GM19328 (cell line): ENCODE data around the gene EGFR.

Experiments
- ATAC-seq: cut with Tn5 transposase; IDR thresholded peaks from one replicate; pipeline ENCODE4 v1.9.1; 2021; ENCODE audit warnings: mild to moderate bottlenecking, moderate library complexity; ENCODE audit not compliant: unreplicated experiment

EGFR gene

GRCh38 chr7:55142919-55143600 lies 124.2 kb downstream of the EGFR start:
- no peak for ATAC-seq

GRCh38 chr7:55144333-55145317 lies 125.8 kb downstream of the EGFR start:
- ATAC-seq = no peak

- no peak for ATAC-seq
Measured at GRCh38 chr7:55145606-55146005, 126.8 kb downstream of the EGFR start.

- ATAC-seq = no peak
Measured at GRCh38 chr7:55147101-55147500, 128.3 kb downstream of the EGFR start.

GRCh38 chr7:55147736-55148135 lies 128.9 kb downstream of the EGFR start:
- ATAC-seq = no peak

GRCh38 chr7:55148571-55148970 lies 129.8 kb downstream of the EGFR start:
- no peak for ATAC-seq

- no peak for ATAC-seq
Measured at GRCh38 chr7:55149001-55149400, 130.2 kb downstream of the EGFR start.

GRCh38 chr7:55150166-55150565 lies 131.3 kb downstream of the EGFR start:
- ATAC-seq = no peak

GRCh38 chr7:55150709-55151451 lies 132.1 kb downstream of the EGFR start:
- no peak for ATAC-seq

- no peak for ATAC-seq
Measured at GRCh38 chr7:55152516-55152915, 133.7 kb downstream of the EGFR start.

GRCh38 chr7:55154096-55154495 lies 135.3 kb downstream of the EGFR start:
- no peak for ATAC-seq

GRCh38 chr7:55155351-55156117 lies 136.7 kb downstream of the EGFR start:
- ATAC-seq = no peak

- ATAC-seq = no peak
Measured at GRCh38 chr7:55156919-55157763, 138.3 kb downstream of the EGFR start.

GRCh38 chr7:55157764-55158105 lies 138.9 kb downstream of the EGFR start:
- no peak for ATAC-seq

- no peak for ATAC-seq
Measured at GRCh38 chr7:55158541-55159382, 139.9 kb downstream of the EGFR start.

- no peak for ATAC-seq
Measured at GRCh38 chr7:55160539-55160938, 141.7 kb downstream of the EGFR start.

GRCh38 chr7:55161154-55161687 lies 142.4 kb downstream of the EGFR start:
- no peak for ATAC-seq

- ATAC-seq = no peak
Measured at GRCh38 chr7:55162476-55162875, 143.7 kb downstream of the EGFR start.

- no peak for ATAC-seq
Measured at GRCh38 chr7:55163733-55164132, 144.9 kb downstream of the EGFR start.
